HEK293T (cell line): ENCODE data around the gene MAMDC2.

ENCODE experiments used
- CTCF ChIA-PET: fragments of 350-600 bp; formaldehyde crosslinking; extraction: SDS; loops from one replicate; lab custom pipeline; 2021; ENCODE audit warnings: antibody characterized with exemption, inconsistent platforms; lab: Yijun Ruan, JAX
- POLR2A ChIA-PET: fragments of 350-600 bp; formaldehyde crosslinking; extraction: SDS; loops from one replicate; lab custom pipeline; 2020; ENCODE audit warnings: antibody characterized with exemption, inconsistent platforms; lab: Yijun Ruan, JAX
- DNase-seq: peaks from one replicate; pipeline ENCODE4 v3.0.0; 2012; ENCODE audit warnings: mixed read lengths; ENCODE audit errors: extremely low spot score
- ARNT ChIP-seq: fragments of 450-650 bp; IDR thresholded peaks from 2 replicates; pipeline ENCODE4 v1.6.1; 2017; ENCODE audit warnings: mild to moderate bottlenecking
- BHLHE40 ChIP-seq: fragments of 450-650 bp; IDR thresholded peaks from 2 replicates; pipeline ENCODE4 v1.6.1; 2016; ENCODE audit warnings: mild to moderate bottlenecking, moderate library complexity, borderline replicate concordance
- CTBP1 ChIP-seq: fragments of 450-650 bp; IDR thresholded peaks from 2 replicates; pipeline ENCODE4 v1.6.1; 2016; ENCODE audit warnings: borderline replicate concordance
- ELF4 ChIP-seq: fragments of 450-650 bp; IDR thresholded peaks from 2 replicates; pipeline ENCODE4 v1.6.1; 2017; ENCODE audit warnings: antibody characterized with exemption
- FOXA1 ChIP-seq: fragments of 450-650 bp; IDR thresholded peaks from 2 replicates; pipeline ENCODE4 v1.6.1; 2016; ENCODE audit warnings: mild to moderate bottlenecking
- FOXK2 ChIP-seq: fragments of 450-650 bp; IDR thresholded peaks from 2 replicates; pipeline ENCODE4 v1.6.1; 2016; ENCODE audit warnings: mild to moderate bottlenecking
- FOXM1 ChIP-seq: fragments of 450-650 bp; IDR thresholded peaks from 2 replicates; pipeline ENCODE4 v1.6.1; 2017; ENCODE audit warnings: mild to moderate bottlenecking, borderline replicate concordance
- HDGF ChIP-seq: fragments of 450-650 bp; IDR thresholded peaks from 2 replicates; pipeline ENCODE4 v1.6.1; 2017; ENCODE audit warnings: antibody characterized with exemption, borderline replicate concordance
- L3MBTL2 ChIP-seq: fragments of 450-650 bp; conservative IDR thresholded peaks from 2 replicates; pipeline ENCODE4 v1.6.1; 2016; ENCODE audit warnings: mild to moderate bottlenecking
- LEF1 ChIP-seq: fragments of 450-650 bp; IDR thresholded peaks from 2 replicates; pipeline ENCODE4 v1.6.1; 2017; ENCODE audit warnings: mild to moderate bottlenecking, borderline replicate concordance
- NFRKB ChIP-seq: fragments of 450-650 bp; IDR thresholded peaks from 2 replicates; pipeline ENCODE4 v1.6.1; 2016; ENCODE audit warnings: mild to moderate bottlenecking, moderate library complexity
- PKNOX1 ChIP-seq: fragments of 450-650 bp; IDR thresholded peaks from 2 replicates; pipeline ENCODE4 v1.6.1; 2016
- SP1 ChIP-seq: fragments of 450-650 bp; IDR thresholded peaks from 2 replicates; pipeline ENCODE4 v1.6.1; 2017
- SUZ12 ChIP-seq: fragments of 450-650 bp; IDR thresholded peaks from 2 replicates; pipeline ENCODE4 v1.6.1; 2016; ENCODE audit warnings: mild to moderate bottlenecking
- TARDBP ChIP-seq: fragments of 450-650 bp; IDR thresholded peaks from 2 replicates; pipeline ENCODE4 v1.6.1; 2016
- ZNF384 ChIP-seq: fragments of 450-650 bp; IDR thresholded peaks from 2 replicates; pipeline ENCODE4 v1.6.1; 2016

The MAMDC2 gene

GRCh38 chr9:70169222-70169621 lies 125.6 kb downstream of the MAMDC2 start:
- POLR2A ChIA-PET = no interaction called here
- TF ChIP-seq PKNOX1 (no peak), FOXA1 (no peak), ELF4 (no peak), CTBP1 (no peak), FOXM1 (no peak), LEF1 (no peak), SP1 (no peak), FOXK2 (no peak), HDGF (no peak), TARDBP (no peak), BHLHE40 (no peak), NFRKB (no peak), ARNT (no peak), SUZ12 (no peak), L3MBTL2 (no peak)
- CTCF ChIA-PET = no interaction called here
- DNase-seq = no peak

GRCh38 chr9:70170151-70170790 lies 126.6 kb downstream of the MAMDC2 start:
- DNase-seq = no peak
- TF ChIP-seq LEF1 = no peak
- TF ChIP-seq FOXK2 = no peak
- ChIA-PET POLR2A (no interaction called here), CTCF (no interaction called here)

GRCh38 chr9:70172532-70172931 lies 128.9 kb downstream of the MAMDC2 start:
- ChIA-PET CTCF (no interaction called here), POLR2A (no interaction called here)
- TF ChIP-seq FOXM1 (no peak), ELF4 (no peak), HDGF (no peak), ARNT (no peak), FOXA1 (no peak), LEF1 (no peak), PKNOX1 (no peak), ZNF384 (no peak), BHLHE40 (no peak), SUZ12 (no peak), TARDBP (no peak), CTBP1 (no peak), NFRKB (no peak), FOXK2 (no peak), L3MBTL2 (no peak)
- no peak for DNase-seq

- TF ChIP-seq PKNOX1 (no peak), SUZ12 (no peak), NFRKB (no peak), CTBP1 (no peak), ZNF384 (no peak), ARNT (no peak), L3MBTL2 (no peak), HDGF (no peak), SP1 (no peak), FOXM1 (no peak), ELF4 (no peak), LEF1 (no peak), FOXA1 (no peak), TARDBP (no peak), BHLHE40 (no peak), FOXK2 (no peak)
- ChIA-PET POLR2A (no interaction called here), CTCF (no interaction called here)
- DNase-seq = no peak
Measured at GRCh38 chr9:70177121-70177520, 133.5 kb downstream of the MAMDC2 start.

- no peak for DNase-seq
- no peak for TF ChIP-seq FOXM1
- TF ChIP-seq ELF4 = no peak
- no peak for TF ChIP-seq SP1
- no peak for TF ChIP-seq HDGF
- TF ChIP-seq ARNT = no peak
- no peak for TF ChIP-seq L3MBTL2
- no peak for TF ChIP-seq BHLHE40
- no peak for TF ChIP-seq ZNF384
- TF ChIP-seq TARDBP = no peak
- POLR2A ChIA-PET = no interaction called here
Measured at GRCh38 chr9:70192707-70193106, 149.1 kb downstream of the MAMDC2 start.

GRCh38 chr9:70195456-70195855 lies 151.8 kb downstream of the MAMDC2 start:
- DNase-seq = no peak
- ChIA-PET CTCF (no interaction called here), POLR2A (no interaction called here)
- TF ChIP-seq TARDBP (no peak), FOXM1 (no peak), SP1 (no peak), BHLHE40 (no peak), HDGF (no peak), ARNT (no peak), FOXK2 (no peak)

More at GRCh38 chr9:70192707-70193106, 149.1 kb downstream of the MAMDC2 start:
- CTCF ChIA-PET = no interaction called here
